HG03565 (cell line): Measurements from ENCODE around the gene RIN3.
"Not testable (repeated sequence)": the region's sequence is repeated elsewhere in the genome, so short reads cannot be mapped to it uniquely, and the experiment has no call there.

Source experiments
- ATAC-seq: cut with Tn5 transposase; IDR thresholded peaks from one replicate; pipeline ENCODE4 v1.9.1; 2021; ENCODE audit warnings: mild to moderate bottlenecking, moderate library complexity; ENCODE audit not compliant: unreplicated experiment

Gene RIN3

DNA sequence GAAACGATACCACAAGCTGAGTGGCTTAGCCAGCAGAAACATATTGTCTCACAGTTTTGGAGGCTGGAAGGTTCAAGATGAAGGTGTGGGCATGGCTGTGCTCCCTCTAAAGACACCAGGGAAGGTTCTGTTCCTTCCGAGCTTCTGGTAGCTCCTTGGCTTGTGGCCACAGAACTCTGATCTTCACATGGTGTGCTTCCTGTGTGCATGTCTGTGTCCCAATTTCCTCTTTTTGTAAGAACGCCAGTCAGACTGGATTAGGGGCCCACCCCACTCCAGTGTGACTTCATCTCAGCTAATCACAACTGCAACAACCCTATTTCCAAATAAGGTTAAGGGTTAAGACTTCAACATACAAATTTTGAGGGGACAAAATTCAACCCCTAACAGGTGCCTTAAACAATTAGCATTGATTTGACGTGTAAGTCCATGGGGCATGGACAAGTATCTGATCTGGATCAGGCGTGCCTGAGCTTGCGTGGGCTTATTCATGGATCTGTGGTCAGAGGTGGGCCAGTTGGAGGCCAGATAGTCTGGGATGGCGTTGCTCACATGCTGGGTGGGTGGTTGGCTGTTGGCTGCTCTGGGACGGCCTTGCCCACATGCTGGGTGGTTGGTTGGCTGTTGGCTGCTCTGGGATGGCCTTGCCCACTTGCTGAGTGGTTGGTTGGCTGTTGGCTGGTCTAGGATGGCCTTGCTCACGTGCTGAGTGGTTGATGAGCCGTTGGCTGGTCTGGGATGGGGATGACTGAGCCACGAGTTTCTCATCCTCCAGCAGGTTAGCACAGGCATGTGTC is 146.4 kb downstream of the RIN3 start:
- no peak for ATAC-seq

DNA sequence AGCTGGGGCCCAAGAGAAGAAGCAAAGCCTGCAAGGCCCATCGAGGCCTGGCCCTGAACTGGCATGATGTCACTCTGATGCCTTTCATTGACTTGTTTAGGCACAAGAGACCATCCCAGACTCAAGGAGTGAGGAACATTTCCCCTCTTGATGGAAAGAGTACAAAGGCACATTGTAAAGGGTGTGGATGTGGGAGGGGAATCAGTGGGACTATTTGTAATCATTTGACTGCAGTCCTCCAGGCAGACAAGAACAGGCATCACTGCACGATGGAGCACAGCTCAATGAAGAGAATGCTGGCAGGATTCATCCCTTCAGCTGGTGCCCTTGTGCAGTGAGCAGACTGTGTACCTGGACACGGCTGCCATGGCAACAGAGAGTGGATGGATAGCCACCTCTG is 147.0 kb downstream of the RIN3 start:
- no peak for ATAC-seq

DNA sequence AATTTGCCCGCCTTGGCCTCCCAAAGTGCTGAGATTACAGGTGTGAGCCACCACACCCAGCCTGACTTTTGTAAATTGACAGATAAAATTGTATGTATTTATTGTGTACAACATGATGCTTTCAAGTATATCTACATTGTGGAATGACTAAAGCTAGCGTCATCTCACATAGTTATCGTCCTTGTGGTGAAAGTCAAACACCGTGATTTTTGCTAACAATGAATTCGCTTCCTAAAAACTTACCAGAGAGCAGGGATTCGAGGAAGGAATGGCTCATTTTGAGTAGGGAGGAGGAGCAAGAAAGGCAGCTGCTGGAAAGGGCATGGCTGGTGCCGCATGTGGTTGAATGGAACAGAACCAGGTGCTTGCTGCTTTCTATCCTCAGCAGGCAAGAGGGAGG is 149.5 kb downstream of the RIN3 start:
- no peak for ATAC-seq

DNA sequence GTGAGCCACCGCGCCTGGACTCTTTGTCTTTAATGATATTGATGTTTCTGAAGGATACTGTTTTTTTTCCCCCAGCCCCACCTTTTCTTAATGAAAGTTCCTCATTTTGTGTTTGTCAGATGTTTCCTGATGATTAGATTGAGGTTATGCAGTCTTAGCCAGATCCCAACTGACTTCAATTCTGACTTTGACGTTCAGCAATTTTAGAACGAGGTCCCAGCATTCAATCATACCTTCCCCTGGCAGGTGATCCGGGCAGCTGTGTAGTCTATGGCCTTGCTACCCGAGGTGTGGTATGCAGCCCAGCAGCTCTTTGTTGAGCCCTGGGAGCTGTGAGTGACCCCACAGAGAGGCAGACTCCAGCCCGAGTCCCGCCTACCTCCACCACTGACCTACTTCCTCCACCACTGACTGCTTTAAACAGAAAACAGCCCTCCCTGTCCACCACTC is 152.1 kb downstream of the RIN3 start:
- no peak for ATAC-seq

DNA sequence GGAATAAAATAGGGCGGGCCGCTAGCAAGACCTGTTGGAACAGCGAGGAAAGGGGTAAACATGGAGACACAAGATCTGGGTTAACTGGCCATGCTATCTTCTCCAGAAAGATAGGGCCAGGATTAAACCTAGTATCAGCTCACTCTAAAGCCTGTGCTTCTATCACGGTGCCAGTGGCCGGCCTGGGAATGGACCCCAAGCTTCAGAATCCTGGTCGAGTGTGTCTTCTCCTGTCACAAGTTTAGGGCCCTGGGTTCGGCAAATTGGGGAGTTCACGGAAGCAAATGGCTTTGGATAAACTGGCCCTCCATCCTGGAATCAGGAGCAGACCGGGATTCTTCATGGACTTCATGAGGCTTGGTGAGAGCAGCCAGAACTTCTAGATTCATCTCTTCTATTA is 152.7 kb downstream of the RIN3 start:
- ATAC-seq, result no peak

DNA sequence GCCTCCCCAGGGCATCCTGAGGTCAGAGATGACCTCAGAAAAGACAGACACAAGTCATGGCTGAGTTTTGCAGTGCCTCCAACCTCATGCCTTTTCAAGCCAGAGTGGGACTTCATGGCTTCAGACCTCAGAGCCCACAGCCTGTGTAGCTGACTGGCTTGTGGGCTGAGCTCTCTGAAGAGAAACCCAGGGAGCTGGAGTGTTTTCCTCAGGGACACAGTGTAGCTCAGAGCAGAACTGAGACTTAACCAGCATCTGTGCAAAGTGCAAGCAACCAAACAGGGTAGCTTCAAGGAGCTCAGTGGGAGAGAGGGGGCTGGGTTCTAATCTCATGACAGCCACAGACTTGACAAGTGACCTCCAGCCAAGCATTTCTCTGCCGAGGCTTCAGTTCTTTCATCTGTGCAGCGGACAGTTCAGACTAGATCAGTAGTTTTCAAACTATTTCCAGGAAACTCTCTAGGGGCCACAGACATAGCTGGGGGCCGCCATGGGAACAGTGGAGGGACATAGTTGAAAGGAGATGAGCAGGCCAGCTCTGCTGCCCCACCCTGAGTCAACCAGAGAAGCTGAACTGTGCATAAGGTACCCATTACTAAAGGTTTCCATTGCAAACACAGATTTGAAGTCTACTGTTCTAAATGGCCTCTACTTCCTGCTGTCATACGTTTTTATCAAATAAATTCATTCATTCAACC is 154.8 kb downstream of the RIN3 start:
- ATAC-seq, result peak; percentile 35

DNA sequence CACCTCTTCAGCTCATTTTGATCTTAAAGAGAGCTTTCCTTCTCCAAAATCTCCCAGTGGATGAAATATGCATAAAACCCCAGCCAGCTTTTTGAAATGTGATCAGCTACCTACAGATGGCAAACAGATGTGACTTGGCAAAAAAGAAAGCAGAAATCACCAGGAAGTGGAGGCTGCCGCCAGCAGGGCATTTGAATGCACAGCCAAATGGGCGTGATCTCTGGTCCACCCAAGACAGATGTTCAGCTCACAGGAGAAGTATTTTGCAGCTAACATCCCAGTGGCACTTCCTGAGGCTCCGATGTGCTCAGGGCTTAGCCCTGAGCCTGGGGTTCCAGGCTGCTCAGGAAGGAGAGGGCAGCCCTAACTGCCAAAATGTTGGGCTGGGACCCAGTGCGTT is 156.6 kb downstream of the RIN3 start:
- no peak for ATAC-seq

DNA sequence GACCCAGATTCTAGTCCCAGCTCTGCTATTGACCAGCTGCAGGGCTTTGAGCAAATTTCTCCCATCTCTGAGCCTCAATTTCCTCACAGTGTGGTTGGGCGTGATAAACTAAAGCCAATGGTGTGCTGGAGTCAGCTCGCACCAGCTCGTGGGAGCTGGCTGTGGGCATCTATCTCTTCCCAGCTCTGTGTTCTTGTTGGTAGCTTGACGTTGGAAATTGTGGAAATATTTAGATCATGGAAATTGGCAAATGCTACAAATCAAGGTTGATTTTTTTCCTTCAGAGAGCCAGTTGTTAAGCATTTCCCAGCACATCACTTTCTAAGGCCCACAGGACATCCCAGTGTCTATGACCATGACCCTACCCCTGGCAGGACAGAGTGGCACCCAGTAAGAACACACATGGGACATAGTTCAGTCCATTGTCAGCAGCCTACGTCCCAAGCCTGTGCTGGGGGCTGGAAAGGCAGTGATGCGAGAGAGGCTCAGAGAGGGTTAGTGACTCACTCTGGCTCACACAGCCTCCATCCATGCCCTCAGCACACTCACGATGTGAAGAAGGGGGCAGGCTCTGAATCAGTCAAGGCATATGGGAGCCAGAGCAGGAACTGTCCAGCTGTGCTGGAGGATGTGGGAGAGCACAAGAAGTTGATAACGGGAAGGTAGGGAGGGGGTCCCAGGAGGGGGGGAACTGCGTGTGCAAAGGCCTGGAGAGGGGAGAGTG is 157.2 kb downstream of the RIN3 start:
- ATAC-seq, result no peak

DNA sequence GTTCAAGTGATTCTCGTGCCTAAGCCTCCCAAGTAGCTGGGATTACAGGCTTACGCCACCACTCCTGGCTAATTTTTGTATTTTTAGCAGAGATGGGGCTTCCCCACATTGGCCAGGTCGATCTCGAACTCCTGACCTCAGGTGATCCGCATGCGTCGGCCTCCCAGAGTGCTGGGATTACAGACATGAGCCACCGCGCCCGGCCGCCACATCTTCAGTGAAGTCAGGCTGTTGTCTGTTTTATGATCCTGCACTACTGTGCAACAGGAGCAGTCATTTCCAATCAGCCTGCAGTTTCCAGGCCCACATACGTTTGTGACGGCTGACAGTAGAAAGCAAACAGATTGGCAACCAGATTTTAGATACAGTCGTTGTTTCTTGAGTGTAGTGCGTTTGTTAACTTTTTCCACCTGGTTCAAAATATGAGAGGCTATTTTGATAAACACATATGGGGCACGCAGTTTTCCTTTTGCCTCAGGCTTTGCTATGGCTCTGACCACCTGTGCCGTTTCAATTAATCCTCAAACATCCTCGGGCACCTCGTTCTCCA is 160.1 kb downstream of the RIN3 start:
- no peak for ATAC-seq

DNA sequence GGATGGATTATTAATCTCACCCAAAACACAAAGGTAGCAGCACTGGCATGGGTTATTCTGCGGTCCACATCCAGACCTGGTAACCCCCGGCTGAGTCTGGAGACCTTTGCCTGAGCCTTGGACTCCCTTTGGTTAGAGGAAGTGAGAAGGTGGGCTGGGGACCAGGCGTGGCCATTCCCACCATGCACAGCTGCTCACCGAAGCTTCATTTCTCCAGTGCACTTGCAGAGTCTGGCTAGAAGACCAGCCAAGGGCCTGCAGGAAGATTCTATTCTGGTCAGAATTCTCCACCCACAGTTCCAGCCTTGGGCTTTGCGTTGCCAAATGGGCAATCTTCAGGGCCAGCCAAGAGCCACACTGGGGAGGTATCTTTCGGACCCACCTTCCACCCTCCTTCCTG is 161.8 kb downstream of the RIN3 start:
- no peak for ATAC-seq

DNA sequence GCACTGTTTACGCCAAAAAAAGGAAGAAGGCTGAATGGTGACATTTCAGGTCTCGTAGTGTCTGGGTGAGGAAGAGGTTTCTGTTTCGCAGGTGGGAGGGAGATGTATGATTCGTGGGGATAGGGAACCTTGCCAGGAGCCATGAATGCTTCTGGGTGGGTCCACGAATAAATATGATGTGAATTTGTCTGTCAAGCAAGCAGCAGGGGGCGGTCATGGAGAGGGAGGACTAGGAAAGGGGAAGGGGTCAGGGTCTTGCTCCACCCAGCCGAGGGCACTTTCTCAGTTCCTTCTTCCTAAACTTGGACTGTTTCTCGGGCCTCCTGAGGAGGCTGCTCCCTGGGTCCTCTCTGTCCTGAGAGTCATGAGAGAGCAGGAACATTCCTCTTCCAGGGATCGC is 162.4 kb downstream of the RIN3 start:
- ATAC-seq, result no peak

DNA sequence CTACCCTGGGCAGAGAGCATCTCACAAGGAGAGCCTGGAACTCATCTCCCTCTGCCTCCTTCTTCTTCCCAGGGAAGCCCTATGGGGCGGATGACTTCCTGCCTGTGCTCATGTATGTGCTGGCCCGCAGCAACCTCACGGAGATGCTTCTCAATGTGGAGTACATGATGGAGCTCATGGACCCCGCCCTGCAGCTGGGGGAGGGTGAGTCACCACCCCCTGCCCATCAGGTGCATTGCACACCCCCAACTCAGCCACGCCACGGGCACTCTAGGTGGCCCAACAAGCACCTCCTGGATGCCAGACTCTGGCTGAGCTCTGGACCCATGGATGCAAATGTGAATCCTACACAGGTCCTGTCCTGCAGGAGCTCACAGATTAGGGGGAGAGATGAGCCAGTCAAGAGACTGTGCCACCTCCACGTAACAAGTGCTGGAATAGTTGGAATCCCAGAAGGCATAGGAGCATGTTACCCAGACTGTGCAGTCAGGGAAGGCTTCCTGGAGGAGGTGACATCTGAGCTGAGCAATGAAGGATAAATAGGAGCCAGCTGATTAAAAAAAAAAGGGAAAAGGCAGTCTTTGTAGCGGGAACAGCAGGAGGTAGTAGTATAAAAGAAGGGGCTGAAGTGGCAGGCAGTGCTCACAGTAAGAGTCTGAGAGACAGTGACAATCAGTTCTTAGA is 163.0 kb downstream of the RIN3 start:
- no peak for ATAC-seq

DNA sequence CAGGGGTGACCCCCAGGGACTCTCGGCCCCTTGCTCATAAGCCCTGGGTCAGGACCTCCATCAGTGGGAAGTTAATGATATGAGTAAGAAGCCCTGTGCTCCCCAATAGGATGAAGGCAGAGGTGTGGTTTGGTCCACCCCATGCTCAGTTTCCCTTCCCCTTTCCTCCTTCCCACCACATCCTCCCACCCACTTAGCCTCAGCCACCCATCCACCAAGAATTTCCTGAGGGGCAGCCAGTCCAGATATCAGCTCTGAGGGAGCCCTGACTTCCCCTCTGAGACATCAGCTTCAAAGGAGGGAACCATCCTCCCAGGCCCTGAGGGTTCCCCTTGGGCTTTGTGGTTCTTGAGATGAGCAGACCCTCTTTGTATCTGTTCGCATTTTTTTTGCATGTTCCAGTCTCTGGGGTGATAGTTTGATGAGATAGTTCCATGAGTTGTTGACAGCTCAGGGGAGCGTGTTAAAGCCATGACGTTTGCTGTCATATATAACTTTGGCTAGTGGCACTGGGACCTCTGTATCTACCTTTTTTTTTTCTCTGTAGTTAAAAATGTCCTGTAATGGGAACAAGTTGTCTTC is 163.6 kb downstream of the RIN3 start:
- ATAC-seq, result peak; percentile 75

DNA sequence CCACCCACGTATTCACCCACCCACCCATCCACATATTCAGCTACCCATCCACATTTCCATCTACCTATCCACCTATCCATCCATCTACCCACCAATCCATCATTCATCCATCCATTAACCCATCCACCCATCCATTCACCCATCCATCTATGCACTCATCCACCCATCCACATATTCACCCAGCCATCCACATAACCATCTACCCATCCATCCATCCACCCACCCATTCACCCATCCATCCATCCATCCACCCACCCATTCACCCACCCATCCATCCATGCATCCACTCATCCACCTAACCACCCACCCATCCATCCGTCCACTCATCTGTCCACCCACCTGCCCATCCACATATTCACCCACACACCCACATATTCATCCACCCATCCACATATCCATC is 164.4 kb downstream of the RIN3 start:
- no peak for ATAC-seq

DNA sequence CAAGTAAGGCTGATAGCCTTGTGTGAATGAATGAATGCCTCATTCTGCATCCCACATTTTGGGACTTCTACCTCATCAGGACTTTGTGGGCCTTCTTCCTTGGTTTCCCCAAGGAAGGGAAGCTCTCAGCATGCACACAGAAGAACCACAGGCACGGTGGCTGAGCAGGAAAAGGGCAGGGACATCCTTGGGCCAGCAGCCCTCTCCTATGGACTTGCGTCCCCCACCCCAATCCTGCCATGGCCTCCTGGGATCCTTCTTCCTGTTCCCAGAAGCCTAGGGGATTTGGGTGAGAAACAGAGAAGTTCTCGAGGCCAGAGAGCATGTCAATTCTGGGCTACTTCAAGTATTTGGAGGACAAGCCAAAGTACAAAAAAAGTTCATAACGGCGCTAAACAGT is 165.2 kb downstream of the RIN3 start:
- ATAC-seq, result no peak

DNA sequence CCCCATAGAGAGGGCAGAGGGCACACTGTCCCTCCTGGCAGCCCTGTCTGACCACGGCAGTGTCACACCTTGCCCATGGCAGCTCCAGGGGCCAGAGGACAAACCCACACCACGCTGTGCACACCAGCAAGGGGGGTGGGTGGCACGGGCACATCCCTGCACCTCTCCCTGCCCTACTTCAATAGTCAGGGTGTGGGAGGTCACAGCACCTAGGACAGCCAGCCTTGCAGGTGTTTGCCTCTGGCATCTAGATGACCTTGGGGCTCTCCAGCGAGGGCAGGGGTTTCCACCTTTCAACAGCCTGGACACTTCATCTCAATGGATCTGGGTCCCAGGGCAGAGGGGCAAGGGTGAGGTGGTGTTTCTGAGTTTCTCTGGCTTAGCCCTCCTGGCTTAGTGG is 165.7 kb downstream of the RIN3 start:
- no peak for ATAC-seq

DNA sequence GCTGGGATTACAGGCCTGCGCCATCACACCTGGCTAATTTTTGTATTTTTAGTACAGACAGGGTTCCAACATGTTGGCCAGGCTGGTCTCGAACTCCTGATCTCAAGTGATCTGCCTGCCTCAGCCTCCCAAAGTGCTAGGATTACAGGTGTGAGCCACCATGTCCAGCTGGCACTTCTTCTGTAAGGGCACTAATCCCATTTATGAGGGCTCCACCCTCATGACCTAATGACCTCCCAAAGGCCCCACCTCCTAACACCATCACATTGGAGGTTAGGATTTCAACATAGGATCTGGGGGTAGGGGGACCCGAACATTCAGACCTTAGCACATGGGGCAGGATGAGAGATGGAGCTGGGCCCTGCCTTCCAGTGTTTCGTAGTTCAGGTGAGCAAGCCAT is 166.7 kb downstream of the RIN3 start:
- ATAC-seq, result not testable (repeated sequence)

DNA sequence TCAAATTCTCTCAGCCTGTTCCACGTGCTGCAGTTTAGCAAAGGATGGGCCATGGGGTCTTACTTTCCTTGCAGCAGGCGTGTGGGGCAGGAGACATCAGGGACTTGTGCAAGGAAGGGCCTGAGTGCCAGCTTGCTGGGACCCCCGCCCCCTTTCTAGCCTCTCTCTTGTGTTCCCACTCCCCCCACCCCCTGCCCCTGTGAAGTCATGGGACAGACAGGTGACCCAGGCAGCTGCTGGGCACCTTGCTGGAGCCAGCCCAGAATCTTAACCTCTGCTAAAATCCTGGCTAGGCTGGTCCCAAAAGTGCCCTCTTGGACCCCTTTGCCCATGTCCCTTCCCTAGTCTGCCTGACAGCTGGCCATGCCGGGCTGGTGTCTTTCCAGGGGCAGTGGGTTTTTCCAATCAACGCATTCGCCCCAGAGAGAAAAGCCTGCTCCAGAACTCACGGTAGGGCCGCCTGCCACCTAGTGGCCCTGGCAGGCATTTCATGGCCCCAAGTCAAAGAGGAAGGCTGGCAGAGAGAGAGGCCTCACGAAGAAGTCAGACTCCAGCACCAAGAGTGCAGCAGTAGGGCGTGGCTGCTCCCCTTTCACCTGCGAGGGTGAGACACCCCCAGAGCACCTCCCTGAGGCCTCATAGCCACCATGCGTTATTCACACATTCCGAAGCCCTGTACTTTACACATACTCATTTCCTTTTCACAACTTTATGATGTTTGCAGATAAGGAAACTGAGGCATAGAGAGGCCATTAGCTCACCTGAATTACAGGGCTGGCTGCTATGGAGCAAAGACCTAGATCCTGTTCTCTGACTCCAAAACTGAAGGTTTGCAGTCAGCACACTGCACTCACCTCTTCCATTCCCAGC is 167.4 kb downstream of the RIN3 start:
- no peak for ATAC-seq

DNA sequence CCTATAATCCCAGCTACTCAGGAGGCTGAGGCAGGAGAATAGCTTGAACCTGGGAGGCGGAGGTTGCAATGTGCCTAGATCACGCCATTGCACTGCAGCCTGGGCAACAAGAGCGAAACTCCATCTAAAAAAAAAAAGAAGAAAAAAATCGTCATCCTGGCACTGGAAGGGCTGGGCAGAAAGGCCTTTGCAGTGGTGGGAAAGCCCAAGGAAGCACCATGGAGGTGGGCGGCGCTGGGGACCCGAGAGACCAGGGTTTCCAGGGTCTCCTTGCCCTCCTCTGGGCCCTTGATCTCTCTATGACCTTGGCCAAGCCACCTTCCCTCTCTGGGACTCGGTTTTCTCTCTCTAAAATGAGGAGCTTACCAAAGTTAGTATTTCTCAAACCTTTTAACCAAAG is 169.5 kb downstream of the RIN3 start:
- ATAC-seq, result no peak
